ENCODE measurements around the gene EGFR.

DNA sequence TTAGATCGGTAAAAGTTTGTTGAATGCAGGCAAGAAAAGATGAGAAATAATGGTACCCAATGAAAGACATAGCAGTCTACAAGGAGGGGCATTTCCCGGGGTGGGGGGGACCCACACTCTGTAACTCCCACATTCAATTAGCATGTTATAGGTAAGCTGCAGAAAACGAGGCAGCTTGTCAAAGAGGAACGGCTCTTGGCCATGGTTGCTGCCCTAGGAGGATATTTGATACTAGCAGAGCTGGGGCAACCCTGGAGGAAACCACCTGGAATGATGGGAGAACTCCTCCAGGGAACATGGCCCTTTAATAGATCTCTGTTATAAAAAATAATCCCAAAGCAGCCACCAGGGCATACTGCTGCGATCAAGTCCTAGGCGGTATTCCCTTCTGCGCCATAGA, 98.5 kb downstream of the EGFR start:
- TF ChIP-seq OSR1 (CRISPR knock-in tag; IDR thresholded peaks at IDR 0.05): no peak
- no peak for TF ChIP-seq ARNTL (CRISPR knock-in tag; IDR thresholded peaks at IDR 0.05; ENCODE audit: borderline replicate concordance, low read depth)
- TF ChIP-seq, protein P1, sequence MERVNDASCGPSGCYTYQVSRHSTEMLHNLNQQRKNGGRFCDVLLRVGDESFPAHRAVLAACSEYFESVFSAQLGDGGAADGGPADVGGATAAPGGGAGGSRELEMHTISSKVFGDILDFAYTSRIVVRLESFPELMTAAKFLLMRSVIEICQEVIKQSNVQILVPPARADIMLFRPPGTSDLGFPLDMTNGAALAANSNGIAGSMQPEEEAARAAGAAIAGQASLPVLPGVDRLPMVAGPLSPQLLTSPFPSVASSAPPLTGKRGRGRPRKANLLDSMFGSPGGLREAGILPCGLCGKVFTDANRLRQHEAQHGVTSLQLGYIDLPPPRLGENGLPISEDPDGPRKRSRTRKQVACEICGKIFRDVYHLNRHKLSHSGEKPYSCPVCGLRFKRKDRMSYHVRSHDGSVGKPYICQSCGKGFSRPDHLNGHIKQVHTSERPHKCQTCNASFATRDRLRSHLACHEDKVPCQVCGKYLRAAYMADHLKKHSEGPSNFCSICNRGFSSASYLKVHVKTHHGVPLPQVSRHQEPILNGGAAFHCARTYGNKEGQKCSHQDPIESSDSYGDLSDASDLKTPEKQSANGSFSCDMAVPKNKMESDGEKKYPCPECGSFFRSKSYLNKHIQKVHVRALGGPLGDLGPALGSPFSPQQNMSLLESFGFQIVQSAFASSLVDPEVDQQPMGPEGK (CRISPR knock-in tag; IDR thresholded peaks at IDR 0.05; ENCODE audit: borderline replicate concordance): no peak
- TF ChIP-seq, protein P2, sequence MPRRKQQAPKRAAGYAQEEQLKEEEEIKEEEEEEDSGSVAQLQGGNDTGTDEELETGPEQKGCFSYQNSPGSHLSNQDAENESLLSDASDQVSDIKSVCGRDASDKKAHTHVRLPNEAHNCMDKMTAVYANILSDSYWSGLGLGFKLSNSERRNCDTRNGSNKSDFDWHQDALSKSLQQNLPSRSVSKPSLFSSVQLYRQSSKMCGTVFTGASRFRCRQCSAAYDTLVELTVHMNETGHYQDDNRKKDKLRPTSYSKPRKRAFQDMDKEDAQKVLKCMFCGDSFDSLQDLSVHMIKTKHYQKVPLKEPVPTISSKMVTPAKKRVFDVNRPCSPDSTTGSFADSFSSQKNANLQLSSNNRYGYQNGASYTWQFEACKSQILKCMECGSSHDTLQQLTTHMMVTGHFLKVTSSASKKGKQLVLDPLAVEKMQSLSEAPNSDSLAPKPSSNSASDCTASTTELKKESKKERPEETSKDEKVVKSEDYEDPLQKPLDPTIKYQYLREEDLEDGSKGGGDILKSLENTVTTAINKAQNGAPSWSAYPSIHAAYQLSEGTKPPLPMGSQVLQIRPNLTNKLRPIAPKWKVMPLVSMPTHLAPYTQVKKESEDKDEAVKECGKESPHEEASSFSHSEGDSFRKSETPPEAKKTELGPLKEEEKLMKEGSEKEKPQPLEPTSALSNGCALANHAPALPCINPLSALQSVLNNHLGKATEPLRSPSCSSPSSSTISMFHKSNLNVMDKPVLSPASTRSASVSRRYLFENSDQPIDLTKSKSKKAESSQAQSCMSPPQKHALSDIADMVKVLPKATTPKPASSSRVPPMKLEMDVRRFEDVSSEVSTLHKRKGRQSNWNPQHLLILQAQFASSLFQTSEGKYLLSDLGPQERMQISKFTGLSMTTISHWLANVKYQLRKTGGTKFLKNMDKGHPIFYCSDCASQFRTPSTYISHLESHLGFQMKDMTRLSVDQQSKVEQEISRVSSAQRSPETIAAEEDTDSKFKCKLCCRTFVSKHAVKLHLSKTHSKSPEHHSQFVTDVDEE (CRISPR knock-in tag; IDR thresholded peaks at IDR 0.05): no peak
- TF ChIP-seq ESRRG (CRISPR knock-in tag; IDR thresholded peaks at IDR 0.05): no peak
- TF ChIP-seq GLIS3 (CRISPR knock-in tag; IDR thresholded peaks at IDR 0.05): no peak
- TF ChIP-seq TCF4 (CRISPR knock-in tag; IDR thresholded peaks at IDR 0.05; ENCODE audit: borderline replicate concordance): no peak
- TF ChIP-seq SNAI2 (CRISPR knock-in tag; IDR thresholded peaks at IDR 0.05): no peak
- no peak for TF ChIP-seq ZNF70 (CRISPR knock-in tag; IDR thresholded peaks at IDR 0.05)
- TF ChIP-seq, protein P3, sequence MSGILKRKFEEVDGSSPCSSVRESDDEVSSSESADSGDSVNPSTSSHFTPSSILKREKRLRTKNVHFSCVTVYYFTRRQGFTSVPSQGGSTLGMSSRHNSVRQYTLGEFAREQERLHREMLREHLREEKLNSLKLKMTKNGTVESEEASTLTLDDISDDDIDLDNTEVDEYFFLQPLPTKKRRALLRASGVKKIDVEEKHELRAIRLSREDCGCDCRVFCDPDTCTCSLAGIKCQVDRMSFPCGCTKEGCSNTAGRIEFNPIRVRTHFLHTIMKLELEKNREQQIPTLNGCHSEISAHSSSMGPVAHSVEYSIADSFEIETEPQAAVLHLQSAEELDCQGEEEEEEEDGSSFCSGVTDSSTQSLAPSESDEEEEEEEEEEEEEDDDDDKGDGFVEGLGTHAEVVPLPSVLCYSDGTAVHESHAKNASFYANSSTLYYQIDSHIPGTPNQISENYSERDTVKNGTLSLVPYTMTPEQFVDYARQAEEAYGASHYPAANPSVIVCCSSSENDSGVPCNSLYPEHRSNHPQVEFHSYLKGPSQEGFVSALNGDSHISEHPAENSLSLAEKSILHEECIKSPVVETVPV (CRISPR knock-in tag; IDR thresholded peaks at IDR 0.05): no peak
- TF ChIP-seq ZNF565 (CRISPR knock-in tag; conservative IDR thresholded peaks at IDR 0.05; ENCODE audit: low read depth): no peak

Data from SK-N-SH treated with all-trans-retinoic acid at 6 μM for 48 hours (cell line).